ENCODE data around the gene FPR1.
"Not testable (repeated sequence)": the region's sequence is repeated elsewhere in the genome, so short reads cannot be mapped to it uniquely, and the experiment has no call there.

FPR1 gene

GRCh38 chr19:51777570-51778462, 26.1 kb upstream of the FPR1 start:
- peak; percentile 50 for DNase-seq

DNA sequence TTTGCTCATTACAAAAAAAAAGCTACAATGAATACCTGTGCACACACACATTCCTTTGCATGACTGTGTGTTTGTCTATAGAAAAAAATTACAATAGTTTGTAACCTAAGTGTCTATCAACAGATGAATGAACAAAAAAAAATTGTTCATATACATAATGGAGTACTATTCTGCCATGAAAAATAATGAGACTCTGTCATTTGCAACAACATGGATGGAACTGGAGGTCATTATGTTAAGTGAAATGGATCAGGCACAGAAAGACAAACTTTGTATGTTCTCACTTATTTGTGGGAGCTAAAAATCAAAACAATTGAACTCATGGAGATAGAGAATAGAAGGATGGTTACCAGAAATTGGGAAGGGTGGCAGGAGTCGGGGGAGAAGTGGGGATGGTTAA, 24.9 kb upstream of the FPR1 start:
- not testable (repeated sequence) for DNase-seq

DNA sequence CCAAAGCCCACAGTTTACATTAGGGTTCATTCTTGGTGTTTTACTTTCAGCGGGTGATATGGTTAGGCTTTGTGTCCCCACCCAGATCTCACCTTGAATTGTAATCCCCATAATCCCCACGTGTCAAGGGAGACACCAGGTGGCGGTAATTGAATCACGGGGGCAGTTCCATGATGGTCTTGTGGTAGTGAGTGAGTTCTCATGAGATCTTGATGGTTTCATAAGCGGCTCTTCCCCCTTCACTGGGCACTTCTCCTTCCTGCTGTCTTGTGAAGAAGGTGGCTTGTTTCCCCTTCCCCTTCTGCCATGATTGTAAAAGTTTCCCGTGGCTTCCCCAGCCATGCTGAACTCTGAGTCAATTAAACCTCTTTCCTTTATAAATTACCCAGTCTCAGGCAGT, 21.3 kb upstream of the FPR1 start:
- DNase-seq = no peak

GRCh38 chr19:51771376-51772130, 19.9 kb upstream of the FPR1 start:
- peak; percentile 7 for DNase-seq

DNA sequence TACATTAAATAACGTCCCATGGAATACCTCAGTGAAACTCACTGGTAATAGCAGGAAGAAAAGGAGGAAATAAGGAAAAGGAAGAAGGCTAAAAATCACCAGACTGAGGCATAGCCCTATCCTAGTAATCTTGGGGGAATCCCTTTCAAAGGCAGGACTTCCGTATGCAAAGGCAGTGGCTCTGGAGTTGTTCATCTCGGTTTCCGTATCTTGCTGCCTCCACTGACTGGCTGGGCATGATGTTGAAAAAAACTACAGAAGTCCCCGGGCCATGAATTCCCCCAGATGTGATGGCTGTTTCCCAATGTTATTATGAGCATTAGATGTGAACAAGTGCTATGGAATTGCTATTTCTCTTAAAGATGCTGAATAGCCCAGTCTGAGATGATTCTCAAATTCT, 14.8 kb upstream of the FPR1 start:
- no peak for DNase-seq

GRCh38 chr19:51765086-51765485, 13.4 kb upstream of the FPR1 start:
- DNase-seq = no peak

- DNase-seq = no peak
Observed at GRCh38 chr19:51761696-51762095, 10.0 kb upstream of the FPR1 start.

DNA sequence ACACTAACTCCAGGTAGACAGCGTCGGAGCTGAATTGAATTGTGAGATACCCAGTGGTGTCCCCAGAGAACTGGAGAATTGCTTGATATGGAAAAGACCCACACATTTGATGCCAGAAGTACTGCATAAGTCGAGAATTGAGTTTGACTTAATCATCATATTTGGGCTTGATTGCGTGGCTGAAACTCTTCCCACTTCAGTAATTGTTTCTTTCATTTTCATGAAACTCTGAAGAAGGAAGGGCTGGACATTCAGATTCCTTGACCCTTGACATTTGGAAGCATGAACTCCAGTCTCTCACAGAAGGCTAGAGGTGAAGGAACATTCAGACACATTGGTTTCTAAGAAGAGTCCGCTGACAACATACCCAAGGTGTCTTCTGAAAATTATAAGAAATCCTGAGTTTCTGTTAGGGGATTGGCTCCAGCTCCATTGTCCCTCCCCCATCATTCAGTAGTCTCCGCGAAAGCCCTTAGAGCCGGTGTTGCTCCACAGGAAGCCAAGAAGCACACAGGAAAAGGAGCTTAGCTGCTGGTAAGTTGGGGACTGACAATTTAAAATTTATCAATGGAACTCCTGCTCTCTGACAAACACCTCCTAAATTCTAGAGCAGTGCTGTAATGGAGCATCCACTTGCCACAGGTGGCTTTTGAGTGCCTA, 9.1 kb upstream of the FPR1 start, which contains the start of gene FPR2:
Gene FPR2 (plus strand): TSS at position 484 of the 660 bp plus-strand sequence. CDS start 7,479 bp downstream, outside the sequence.
- no peak for DNase-seq

- no peak for DNase-seq
Observed at GRCh38 chr19:51755571-51755970, 3.9 kb upstream of the FPR1 start.

- no peak for DNase-seq
Observed at GRCh38 chr19:51754770-51755169, 3.1 kb upstream of the FPR1 start.

DNA sequence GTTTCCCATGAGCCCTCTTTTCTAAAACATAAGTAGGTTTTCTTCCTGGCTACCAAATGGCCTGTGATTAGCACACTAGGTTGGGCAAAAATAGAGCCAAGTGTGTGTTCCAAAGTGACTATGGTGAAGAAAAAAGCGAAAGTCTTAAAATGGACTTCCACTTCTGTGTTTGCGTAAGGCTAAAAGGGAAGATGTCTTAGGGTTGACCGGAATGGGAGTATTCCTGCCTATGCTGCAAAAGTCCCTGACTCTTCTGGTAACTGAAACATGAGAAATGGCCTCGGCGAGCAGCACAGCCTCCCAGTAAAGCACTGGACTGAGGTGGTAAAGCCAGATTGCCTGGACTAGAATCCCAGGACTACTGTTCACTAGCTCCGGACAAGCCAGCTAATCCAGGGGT, 2.4 kb upstream of the FPR1 start:
- no peak for DNase-seq

GRCh38 chr19:51750400-51751094, 1.1 kb downstream of the FPR1 start:
- no peak for DNase-seq

GRCh38 chr19:51749979-51750378, 1.7 kb downstream of the FPR1 start:
- DNase-seq = no peak

DNA sequence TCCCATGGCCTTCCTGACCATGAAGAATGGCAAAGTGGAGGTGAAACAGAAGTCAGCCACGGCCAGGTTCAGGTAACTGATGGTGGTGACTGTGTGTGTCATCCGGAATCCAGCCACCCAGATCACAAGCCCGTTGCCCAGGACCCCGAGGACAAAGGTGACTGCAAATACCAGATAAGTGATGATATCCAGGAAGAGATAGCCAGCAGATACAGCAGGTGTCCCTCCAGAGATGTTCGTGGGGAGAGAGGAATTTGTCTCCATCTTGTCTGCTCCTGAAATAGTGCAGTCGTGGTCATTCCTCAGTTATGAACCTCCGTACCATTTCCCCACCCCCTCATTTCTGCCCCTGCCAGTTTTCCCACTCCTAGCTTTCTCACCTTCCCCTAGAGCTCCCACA, 4.9 kb downstream of the FPR1 start:
- DNase-seq = no peak

DNA sequence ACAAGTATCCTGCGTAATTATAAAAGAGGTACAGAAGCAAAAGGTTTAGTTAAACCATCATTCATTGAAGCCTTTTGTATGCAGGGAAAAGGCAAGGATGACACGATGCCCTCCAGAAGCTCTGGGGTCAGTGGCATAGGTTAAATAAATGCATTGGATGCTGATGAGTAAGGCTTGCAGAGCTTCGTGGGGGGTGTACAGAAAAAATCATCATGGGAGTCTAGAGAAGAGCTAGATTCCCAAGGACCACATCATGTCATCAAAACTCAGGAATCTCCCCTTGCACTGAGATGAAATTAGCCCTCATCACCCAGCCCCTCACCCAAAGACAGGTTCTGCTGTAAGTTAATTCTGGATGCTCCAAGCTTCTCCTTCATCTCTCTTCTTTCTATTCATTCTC, 8.3 kb downstream of the FPR1 start:
- no peak for DNase-seq

DNA sequence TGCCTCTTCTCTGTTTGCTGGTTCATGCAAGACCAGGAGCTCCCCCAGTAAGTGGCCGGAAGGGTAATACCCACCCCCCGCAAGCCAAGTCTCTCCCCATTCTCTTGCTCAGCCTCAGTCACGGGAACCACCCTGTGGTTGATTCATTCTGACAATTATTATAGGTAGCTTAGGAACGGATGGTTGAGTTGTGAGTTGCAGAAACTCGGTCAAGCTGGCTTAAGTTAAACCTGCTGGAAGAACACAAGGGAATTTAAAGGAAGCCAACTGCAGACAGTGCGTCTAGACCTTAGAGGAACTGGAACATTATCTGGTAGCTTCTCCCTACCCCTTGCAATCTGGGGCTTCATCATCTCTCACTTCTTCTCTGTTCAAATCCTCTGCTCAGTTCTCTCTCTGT, 8.9 kb downstream of the FPR1 start:
- no peak for DNase-seq

DNA sequence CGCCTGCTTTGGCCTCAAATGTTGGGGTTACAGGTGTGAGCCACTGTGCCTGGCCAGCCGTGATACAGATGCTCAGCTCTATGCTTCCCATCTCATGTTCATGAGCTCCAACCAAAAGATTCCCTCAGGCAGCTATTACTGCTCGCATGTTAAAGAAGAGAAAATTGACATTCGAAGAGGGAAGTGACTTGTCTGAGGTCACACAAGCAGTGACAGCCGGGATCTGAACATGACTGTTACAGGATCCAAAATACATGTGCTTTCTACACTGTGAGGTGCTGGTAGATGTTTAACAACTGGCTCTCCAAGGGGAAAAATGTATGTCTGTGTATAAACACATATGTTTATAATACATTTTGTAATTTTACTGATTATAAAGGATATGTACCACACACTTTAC, 11.3 kb downstream of the FPR1 start:
- DNase-seq = no peak

DNA sequence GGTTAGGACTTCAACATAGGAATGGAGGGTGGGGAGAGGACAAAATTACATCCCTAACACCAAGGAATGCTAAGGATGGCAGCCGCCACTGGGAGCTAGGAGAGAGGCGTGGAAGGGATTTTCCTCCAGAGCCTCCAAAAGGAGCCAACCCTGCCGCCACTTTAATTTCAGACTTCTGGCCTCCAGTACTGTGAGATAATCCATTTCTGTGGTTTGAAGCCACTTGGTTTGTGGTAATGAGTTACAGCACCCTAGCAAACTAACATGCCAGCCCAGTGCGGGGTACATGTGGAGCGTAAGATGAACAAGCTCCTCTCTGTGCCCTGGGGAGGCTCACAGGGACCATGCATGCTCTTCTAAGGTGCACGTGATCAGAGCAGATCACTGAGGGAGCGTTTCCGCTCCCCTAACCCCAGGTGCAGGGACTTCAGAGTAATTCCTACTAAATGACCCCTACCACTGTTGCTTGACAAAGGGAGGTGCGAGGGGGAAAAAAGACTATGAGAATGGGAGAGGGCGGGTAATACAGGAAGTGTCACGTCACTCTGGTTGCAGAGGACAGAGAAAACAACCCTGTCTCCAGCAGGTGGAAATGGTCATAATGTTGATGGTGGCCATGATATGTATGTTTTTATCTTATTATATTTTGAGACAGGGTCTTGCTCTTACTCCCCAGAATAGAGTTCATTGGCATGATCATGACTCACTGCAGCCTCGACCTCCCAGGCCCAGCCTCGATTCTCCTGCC, 12.0 kb downstream of the FPR1 start:
- DNase-seq = no peak

DNA sequence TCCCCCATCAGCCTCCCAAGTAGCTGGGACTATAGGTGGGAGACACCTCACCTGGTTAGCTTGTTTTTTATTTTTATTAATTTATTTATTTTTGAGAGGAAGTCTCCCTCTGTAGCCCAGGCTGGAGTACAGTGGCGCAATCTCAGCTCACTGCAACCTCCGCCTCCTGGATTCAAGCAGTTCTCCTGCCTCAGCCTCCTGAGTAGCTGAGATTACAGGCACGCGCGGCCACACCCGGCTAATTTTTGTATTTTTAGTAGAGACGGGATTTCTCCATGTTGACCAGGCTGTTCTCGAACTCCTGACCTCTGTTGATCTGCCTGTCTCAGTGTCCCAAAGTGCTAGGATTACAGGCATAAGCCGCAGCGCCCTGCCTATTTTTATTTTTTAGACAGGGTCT, 13.2 kb downstream of the FPR1 start:
- DNase-seq = not testable (repeated sequence)

- DNase-seq = no peak
Observed at GRCh38 chr19:51737924-51738323, 13.8 kb downstream of the FPR1 start.

DNA sequence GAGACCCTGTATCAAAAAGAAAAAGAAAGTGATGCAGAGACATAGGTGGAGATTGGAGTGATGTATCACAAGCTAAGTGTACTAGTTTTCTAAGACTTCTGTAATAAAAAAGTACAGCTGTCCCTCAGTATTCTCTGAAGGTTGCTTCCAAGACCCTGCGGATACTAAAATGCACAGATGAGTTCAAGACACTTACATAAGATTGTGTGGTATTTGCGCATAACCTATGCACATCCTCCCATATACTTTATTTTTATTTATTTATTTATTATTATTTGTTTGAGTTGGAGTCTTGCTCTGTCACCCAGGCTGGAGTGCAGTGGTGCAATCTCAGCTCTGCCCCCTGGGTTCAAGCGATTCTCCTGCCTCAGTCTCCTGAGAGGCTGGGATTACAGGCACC, 14.3 kb downstream of the FPR1 start:
- DNase-seq = no peak

DNA sequence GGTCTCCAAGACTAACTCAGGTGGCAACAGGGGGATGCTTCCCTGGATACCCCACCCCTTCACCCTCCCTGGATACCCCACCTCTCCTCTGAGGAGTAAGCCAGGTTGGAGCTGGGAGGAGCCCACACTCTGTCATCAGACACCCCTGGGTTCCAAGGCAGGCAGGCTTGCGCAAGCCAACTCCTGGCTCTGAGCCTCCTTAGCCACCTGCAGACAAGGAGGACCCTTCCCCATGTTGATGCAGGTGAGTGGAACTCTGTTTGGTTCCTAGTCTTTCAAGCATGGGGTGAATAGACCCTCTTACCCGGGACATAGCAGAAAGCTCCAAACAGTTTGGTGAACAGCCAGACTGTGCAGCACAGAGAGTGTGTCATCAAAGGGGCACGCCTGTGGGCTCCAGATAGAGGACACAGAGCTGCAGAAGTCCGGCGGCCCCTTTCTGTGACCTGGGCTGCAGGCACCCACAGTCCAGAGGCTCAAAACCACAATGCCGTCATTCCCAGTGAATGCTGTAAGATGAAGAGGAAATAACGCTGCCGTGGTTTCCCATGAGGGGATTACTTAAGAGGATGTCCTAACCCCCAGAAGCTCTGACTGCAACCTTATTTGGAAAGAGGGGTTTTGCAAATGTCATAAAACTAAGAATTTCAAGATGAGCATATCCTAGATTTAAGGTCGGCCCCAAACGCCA, 15.8 kb downstream of the FPR1 start:
- DNase-seq = peak; percentile 23

All from CD4-positive, alpha-beta T cell treated with Interleukin-17A for 1 hour (primary cell).